NCI-H1436 treated with DMSO at 0.1 percent for 48 hours (cell line): ENCODE results near the gene OAS2.

Source experiments
- DNase-seq: peaks from one replicate; lab custom pipeline; 2025; lab: John Stamatoyannopoulos, UW

The OAS2 gene, protein sequence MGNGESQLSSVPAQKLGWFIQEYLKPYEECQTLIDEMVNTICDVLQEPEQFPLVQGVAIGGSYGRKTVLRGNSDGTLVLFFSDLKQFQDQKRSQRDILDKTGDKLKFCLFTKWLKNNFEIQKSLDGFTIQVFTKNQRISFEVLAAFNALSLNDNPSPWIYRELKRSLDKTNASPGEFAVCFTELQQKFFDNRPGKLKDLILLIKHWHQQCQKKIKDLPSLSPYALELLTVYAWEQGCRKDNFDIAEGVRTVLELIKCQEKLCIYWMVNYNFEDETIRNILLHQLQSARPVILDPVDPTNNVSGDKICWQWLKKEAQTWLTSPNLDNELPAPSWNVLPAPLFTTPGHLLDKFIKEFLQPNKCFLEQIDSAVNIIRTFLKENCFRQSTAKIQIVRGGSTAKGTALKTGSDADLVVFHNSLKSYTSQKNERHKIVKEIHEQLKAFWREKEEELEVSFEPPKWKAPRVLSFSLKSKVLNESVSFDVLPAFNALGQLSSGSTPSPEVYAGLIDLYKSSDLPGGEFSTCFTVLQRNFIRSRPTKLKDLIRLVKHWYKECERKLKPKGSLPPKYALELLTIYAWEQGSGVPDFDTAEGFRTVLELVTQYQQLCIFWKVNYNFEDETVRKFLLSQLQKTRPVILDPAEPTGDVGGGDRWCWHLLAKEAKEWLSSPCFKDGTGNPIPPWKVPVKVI

GRCh38 chr12:112978163-112979040 is at the start of gene OAS2:
Gene OAS2 (plus strand): TSS chr12:112978519. CDS start chr12:112978609, 90 bp downstream.
- DNase-seq = no peak

DNA sequence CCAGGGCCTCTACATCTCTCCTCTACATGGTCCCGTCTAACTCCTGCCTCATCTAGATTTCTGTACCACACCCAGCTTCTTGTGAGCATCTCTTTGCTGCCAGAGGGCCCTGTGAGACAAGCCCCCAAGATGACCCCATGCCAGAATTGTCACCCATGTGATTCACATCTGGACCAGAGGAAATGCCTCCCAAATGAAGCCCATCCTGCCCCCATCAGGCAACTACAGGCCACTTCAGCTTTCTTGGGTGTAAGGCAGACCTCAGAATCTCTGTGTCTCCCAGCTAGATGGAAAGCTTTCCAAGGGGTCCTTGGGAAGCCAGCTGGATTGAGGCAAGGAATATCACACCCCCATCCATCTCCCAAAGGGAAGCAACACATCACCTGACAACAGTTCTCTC is 49.3 kb upstream of the OAS2 start:
- no peak for DNase-seq

- DNase-seq = no peak
These were observed 48.6 kb upstream of the OAS2 start for GRCh38 chr12:112929715-112930114.

DNA sequence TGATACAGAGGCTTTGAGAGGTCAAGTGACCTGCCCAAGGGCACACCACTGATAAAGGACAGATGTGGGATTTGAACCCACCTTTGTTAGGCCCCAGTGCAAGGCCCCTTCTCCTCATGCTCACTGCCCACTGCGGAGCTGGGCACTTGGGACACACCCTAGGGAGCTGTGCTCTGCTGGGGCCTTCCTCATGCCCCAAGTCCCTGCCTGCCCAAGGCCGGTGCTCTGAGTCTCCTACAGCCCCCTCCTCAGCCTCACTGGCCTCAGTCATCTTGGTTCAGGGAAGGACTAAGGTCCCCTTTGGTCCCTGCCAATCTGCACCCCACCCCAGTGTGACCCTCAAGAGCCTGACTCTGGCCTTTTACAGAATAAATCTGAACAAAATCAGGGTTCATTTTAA is 48.0 kb upstream of the OAS2 start:
- no peak for DNase-seq

DNA sequence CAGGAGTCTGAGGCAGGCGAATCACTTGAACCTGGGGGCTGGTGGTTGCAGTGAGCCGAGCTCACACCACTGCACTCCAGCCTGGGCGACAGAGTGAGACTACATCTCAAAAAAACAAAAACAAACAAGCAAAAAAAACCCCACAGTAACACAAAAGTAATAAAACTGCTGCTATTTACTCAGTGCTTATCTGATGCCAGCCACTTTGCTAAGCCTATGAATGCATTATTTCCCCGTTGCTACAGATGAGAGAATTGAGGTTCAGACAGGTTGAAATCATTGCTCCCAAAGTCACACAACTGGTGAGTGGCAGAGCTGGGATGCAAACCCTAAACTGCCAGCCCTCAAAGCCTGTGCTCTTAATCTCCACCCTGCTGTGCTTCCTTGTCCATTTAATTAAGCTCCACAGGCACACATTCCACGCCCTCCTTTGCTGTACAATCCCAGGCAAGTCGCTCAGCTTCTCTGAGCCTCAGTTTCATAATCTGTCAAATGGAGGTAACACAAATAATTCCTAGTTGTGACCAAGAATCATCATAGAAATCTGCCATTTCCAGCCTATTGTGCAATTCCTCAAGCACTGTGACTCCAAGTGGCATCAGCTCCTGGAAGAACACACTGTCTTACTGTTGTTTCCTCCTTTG is 45.7 kb upstream of the OAS2 start:
- no peak for DNase-seq

- DNase-seq = no peak
These were observed 45.2 kb upstream of the OAS2 start for GRCh38 chr12:112933129-112933505.

GRCh38 chr12:112936264-112936663 is 42.1 kb upstream of the OAS2 start:
- no peak for DNase-seq

DNA sequence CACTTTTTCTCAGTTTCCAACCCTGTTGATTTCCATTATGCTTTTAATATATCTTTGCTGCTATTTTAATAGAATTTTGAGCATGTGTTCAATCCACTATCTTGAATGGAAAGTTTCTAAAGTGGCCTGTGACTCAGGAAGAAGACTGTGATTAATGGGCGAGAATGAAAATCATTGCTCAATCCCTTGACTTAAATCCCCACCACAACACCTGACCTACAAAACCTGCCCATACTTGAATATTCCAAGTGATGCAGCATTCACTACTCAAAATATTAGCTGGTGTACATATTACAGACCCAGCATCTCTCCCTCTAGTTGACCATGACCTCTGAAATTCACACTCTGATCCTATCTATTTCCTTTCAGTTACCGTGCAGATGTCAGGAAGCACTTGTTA is 41.4 kb upstream of the OAS2 start:
- DNase-seq = no peak

DNA sequence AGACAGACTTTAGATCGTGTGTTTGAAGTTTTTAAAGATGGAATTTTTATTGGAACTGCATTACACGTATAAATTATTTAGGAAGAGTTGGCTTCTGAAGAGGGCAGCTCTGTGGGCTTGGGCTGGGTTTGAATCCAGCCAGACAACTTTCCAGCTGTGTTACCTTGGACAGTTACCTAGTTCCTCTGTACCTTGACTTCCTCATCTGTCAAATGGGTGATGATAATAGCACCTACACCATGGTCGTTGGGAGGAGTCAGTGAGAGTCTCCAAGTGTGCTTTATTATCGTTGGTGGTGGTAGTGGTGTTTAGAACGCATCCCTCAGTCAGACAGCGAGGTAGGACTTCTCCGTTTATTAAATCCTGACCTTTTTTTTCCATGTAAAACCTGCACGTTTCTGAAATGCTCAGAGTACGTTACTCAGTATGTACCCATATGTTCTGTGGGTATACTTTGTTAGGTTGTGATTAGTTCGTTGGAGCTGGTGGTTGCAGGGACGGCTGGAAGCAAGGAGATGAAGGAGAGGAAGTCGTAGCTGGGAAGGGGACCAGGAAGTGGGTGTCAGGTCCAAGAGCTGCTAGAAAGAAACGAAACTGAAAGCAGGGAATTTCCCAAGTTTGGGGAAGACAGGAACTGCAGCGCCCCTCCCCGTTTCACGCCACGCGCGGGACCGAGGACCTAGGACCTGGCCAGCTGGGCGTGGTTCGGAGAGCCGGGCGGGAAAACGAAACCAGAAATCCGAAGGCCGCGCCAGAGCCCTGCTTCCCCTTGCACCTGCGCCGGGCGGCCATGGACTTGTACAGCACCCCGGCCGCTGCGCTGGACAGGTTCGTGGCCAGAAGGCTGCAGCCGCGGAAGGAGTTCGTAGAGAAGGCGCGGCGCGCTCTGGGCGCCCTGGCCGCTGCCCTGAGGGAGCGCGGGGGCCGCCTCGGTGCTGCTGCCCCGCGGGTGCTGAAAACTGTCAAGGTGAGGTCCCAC is 40.3 kb upstream of the OAS2 start, which contains the start of gene OAS3:
Gene OAS3, plus strand, starts transcription at position 734 of the 979 bp plus-strand sequence. Its CDS starts 57 bp downstream, at position 791.
- DNase-seq = no peak

DNA sequence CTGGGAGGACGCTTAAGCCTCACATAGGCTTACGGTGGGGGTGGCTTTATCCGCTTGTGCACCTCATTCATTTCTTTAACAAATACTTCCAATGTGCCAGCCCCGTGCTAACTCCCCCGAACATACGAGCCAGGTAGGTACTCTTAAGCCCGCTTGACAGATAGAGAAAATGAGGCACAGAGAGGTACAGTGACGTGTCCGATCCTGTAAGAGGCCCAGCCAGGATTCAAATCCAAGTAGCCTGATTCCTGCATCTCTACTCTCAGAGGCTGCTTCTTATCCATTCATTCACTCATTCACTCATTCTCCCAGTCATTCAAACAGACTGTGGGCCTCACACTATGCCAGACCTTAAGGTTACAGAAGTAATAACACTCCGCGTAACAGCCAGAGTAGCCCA is 39.6 kb upstream of the OAS2 start:
- DNase-seq = no peak

DNA sequence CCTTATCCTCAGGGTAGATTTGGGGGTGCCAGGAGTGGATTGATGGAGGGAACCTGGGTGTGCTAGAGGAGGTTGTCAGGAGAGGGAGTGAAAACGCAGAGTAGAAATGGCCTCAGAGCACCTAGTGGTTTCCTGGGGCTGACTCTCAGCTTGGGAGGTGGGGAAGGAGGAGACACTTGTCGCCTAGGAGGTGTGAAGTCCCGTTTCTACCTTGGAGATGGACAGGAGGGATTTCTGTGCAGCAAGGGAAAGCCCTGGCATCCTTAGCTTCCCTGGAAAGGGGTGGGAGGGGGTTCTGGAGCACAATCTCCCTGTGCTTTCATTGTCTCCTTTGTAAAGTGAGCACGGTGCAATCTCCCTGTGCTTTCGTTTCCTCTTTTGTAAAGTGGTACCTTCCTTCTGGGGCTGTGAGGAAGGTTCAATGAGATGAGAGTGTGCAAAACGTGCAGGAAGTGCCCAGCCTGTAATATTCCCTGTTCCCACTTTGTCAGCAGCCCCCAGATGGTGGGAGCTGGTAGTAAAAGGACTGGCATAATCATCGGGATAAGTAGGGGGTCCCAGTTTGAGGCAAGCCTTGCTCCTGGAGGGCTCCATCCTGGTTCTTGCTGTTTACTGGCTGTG is 38.4 kb upstream of the OAS2 start:
- DNase-seq = no peak

DNA sequence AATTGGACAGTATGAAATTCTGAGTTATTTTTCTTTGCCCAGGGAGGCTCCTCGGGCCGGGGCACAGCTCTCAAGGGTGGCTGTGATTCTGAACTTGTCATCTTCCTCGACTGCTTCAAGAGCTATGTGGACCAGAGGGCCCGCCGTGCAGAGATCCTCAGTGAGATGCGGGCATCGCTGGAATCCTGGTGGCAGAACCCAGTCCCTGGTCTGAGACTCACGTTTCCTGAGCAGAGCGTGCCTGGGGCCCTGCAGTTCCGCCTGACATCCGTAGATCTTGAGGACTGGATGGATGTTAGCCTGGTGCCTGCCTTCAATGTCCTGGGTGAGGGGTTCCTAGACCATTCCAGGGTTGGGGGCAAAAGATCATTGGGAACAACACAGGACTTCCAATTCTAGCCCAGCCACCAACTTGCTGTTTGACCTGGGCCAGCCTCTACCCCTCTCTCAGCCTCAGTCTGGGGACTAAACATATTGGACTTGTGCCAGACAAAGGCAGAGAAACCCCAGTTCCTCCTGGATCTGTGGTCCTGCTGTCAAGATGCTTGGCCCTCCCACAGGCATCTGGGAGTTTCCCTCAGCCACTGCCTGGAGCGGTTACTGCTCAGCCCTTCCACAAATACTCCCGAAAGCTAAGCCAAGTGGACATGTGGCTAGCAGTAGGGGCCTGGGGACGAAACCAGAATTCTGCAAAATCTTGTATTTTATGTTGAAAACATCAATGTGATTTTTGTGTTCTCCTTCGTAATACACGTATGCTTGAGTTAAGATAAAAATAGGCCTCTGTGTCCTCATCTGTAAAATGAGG is 36.6 kb upstream of the OAS2 start:
- DNase-seq = no peak

DNA sequence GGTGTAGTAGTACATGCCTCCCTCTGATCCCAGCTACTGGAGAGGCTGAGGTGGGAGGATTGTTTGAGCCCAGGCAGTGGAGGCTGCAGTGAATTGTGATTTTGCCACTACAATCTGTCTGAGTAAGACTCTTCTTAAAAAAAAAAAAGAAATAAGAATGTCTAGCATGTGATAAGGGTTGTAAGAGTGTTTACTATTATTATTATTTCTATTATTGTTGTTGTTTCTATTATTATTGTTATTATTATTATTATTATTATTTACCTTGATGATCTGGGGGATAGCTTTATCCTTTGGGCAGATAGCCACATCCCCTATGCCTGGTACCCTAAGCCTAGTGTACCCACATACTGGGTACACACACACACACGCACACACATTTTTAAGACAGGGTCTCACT is 35.7 kb upstream of the OAS2 start:
- DNase-seq = no peak

GRCh38 chr12:112944024-112944690 is 34.2 kb upstream of the OAS2 start:
- no peak for DNase-seq

DNA sequence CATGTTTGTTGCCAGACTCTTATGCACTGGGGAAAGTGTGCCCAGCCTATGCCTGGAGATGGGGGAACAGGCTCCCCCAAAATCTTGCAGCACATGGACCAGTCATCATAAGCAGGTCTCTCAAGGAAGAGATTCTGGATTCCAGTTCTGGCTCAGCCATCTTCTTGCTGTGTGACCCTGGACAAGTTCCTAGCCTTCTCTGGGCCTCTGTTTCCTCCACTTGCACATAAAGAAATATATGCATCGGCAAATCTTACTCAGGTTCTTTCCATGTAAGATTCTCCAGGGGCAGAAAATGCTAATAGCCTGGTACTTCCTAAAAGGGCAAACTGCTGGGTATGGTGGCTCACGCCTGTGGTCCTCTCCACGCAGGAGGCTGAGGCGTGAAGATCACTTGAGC is 32.8 kb upstream of the OAS2 start:
- DNase-seq = no peak

DNA sequence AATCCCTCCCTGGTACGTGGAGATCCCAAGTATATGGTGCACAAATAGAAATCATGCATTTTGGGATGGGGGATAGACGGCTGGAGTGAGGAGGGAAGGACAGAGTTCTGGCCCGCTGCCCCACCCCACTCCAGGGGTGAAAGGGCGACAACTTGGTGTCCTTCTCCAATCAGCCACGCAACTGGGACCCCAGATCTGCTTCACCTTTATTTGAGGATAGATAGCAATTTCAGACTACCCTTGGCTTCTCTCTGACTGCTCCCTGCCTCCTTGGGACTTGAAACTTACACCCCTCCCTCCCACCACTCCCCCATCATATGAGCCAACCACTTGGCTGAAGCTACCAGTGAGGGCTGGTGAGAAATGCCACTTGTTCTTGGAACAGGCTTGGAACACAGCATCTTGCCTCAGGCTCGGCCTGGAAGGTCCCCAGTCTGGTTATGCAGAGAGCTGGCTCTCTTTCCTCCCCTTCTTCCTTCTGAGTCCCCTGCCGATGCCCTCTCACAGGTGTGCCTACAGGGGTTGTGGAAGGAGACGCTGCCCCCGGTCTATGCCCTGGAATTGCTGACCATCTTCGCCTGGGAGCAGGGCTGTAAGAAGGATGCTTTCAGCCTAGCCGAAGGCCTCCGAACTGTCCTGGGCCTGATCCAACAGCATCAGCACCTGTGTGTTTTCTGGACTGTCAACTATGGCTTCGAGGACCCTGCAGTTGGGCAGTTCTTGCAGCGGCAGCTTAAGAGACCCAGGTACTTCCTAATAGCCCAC is 31.9 kb upstream of the OAS2 start:
- DNase-seq = no peak

- no peak for DNase-seq
These were observed 31.0 kb upstream of the OAS2 start for GRCh38 chr12:112947314-112947713.

GRCh38 chr12:112947761-112948160 is 30.6 kb upstream of the OAS2 start:
- DNase-seq = no peak
